Loucy (cell line): ENCODE results near the gene FITM1.

Experiments used
- CTCF ChIP-seq: fragments of 200-600 bp; sonication (generic); conservative IDR thresholded peaks from 2 replicates; pipeline ENCODE4 v1.5.1; 2014; ENCODE audit warnings: mild to moderate bottlenecking, antibody characterized with exemption, low read length
- EZH2phosphoT487 ChIP-seq: fragments of 200-600 bp; IDR thresholded peaks from 2 replicates; pipeline ENCODE4 v1.6.1; 2018; ENCODE audit warnings: antibody characterized with exemption, mild to moderate bottlenecking, moderate library complexity, borderline replicate concordance

GRCh38 chr14:24116128-24116814 lies 14.2 kb upstream of the FITM1 start:
- TF ChIP-seq CTCF, result no peak
- no peak for TF ChIP-seq EZH2phosphoT487
